ENCODE results near the gene KRTAP9-7. TPM values are rescaled to one million over a fixed set of nuclear protein-coding genes. Genes with fewer than 3 reads are reported as not detected.
"Not testable (repeated sequence)": the region's sequence is repeated elsewhere in the genome, so short reads cannot be mapped to it uniquely, and the experiment has no call there.

KRTAP9-7 gene
- total RNA-seq, 4 donors from 2014 or later = not detected

DNA sequence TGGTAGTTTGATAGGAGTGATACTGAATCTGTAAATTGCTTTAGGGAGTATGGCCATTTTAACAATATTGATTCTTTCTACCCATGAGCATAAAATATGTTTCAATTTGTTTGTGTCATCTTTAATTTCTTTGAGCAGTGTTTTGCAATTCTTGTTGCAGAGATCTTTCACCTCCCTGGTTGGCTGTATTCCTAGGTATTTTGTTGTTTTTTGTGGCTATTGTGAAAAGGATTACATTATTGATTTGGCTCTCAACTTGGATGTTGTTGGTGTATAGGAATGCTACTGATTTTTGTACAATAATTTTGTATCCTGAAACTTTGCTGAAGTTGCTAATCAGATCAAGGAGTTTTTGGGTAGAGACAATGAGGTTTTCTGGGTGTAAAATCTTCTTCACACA, 17.1 kb upstream of the KRTAP9-7 start:
- Histone ChIP-seq H3K36me3 (no peaks in the 10 kb centered on the region), H3K4me3 (no peak overlapping the region), H3K9me3 (no peaks in the 10 kb centered on the region), H3K27me3 (peaks cover 0 to 6% (median 0%) of the 10 kb centered on the region in 4 donors), H3K27ac (replicated peaks in 1 of 4) (no peak overlapping the region), H3K4me1 (no peaks in the 10 kb centered on the region)
- DNase-seq (ENCODE audit: extremely low spot score) = no peak
- no peak for TF ChIP-seq CTCF (IDR thresholded peaks at IDR 0.05)
- TF ChIP-seq POLR2AphosphoS5 (IDR thresholded peaks at IDR 0.05) = no peak
- no peak for TF ChIP-seq EP300 (IDR thresholded peaks at IDR 0.05)
- no peak for TF ChIP-seq POLR2A (IDR thresholded peaks at IDR 0.05; ENCODE audit: low read depth)
- intact Hi-C loops (cut with DNase I) = no loop called here

GRCh38 chr17:41263212-41263611, 12.3 kb upstream of the KRTAP9-7 start:
- WGBS = 96% methylated on average over 2 of the region's 2 CpGs

DNA sequence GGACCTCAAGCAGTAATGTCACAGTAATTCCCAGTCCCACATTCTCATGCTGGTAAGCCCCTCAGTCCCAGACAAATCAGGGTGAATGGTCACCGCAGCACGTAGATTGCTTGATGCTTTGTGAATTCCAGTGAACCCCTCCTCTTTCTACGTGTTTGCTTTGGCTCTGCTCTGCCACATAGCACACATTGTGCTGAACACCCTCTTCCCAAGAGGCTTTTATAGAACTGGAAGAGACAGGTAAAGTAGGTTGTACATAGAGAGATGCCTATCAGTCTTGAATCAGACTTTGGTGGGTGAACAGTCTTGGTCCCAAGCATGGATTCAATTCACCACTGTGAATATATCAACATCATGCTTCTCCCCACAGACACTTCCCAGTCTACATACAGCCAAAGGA, 10.9 kb upstream of the KRTAP9-7 start:
- Histone ChIP-seq H3K9me3 (no peaks in the 10 kb centered on the region), H3K36me3 (no peaks in the 10 kb centered on the region), H3K4me3 (no peak overlapping the region), H3K27me3 (peaks cover 0 to 6% (median 0%) of the 10 kb centered on the region in 4 donors), H3K27ac (replicated peaks in 1 of 4) (no peak overlapping the region), H3K4me1 (no peaks in the 10 kb centered on the region)
- WGBS = 100% methylated on average over 3 of the region's 3 CpGs
- intact Hi-C loops (cut with DNase I) = no loop called here
- DNase-seq (ENCODE audit: extremely low spot score) = no peak
- TF ChIP-seq CTCF (IDR thresholded peaks at IDR 0.05) (no peak), EP300 (IDR thresholded peaks at IDR 0.05) (no peak), POLR2A (IDR thresholded peaks at IDR 0.05; ENCODE audit: low read depth) (no peak), POLR2AphosphoS5 (IDR thresholded peaks at IDR 0.05) (no peak)

More at GRCh38 chr17:41263212-41263611, 12.3 kb upstream of the KRTAP9-7 start:
- Histone ChIP-seq H3K36me3 (no peaks in the 10 kb centered on the region), H3K27ac (replicated peaks in 1 of 4) (no peak overlapping the region), H3K4me1 (no peaks in the 10 kb centered on the region), H3K27me3 (peaks cover 0 to 6% (median 0%) of the 10 kb centered on the region in 4 donors), H3K9me3 (no peaks in the 10 kb centered on the region), H3K4me3 (no peak overlapping the region)
- intact Hi-C loops (cut with DNase I) = no loop called here
- no peak for DNase-seq (ENCODE audit: extremely low spot score)
- TF ChIP-seq POLR2A (IDR thresholded peaks at IDR 0.05; ENCODE audit: low read depth) = no peak
- TF ChIP-seq EP300 (IDR thresholded peaks at IDR 0.05) = no peak
- no peak for TF ChIP-seq POLR2AphosphoS5 (IDR thresholded peaks at IDR 0.05)
- no peak for TF ChIP-seq CTCF (IDR thresholded peaks at IDR 0.05)

DNA sequence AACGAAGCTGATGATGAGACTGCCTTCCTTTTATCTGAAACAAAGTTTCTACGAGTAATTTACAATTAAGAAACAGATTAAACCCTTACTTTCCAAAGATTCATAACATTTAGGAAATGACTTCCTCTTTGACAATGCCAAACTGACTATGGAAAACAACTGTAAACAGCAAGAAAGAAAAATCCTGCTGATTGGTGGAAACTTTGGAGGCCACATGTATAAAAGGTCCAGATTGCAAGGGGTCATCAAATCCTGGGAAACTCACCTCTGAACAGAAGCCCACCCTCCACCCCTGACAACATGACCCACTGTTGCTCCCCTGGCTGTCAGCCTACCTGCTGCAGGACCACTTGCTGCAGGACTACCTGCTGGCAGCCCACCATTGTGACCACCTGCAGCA, 10.4 kb upstream of the KRTAP9-7 start, which contains the start of gene KRTAP9-6:
KRTAP9-6 (plus strand) TSS at position 301 of the 400 bp plus-strand sequence; CDS start at position 301, 0 bp downstream.
- 33% methylated on average over 2 of the region's 2 CpGs for WGBS
- intact Hi-C loops (cut with DNase I) = no loop called here
- Histone ChIP-seq H3K27ac (replicated peaks in 1 of 4) (no peak within 1 kb of the TSS), H3K36me3 (no peaks in the 10 kb centered on the region), H3K4me3 (no peak within 1 kb of the TSS), H3K4me1 (no peaks in the 10 kb centered on the region), H3K27me3 (peaks cover 0 to 6% (median 0%) of the 10 kb centered on the region in 4 donors), H3K9me3 (no peaks in the 10 kb centered on the region)
- DNase-seq (ENCODE audit: extremely low spot score) = no peak
- TF ChIP-seq POLR2A (IDR thresholded peaks at IDR 0.05; ENCODE audit: low read depth) (no peak), EP300 (IDR thresholded peaks at IDR 0.05) (no peak), CTCF (IDR thresholded peaks at IDR 0.05) (no peak), POLR2AphosphoS5 (IDR thresholded peaks at IDR 0.05) (no peak)

DNA sequence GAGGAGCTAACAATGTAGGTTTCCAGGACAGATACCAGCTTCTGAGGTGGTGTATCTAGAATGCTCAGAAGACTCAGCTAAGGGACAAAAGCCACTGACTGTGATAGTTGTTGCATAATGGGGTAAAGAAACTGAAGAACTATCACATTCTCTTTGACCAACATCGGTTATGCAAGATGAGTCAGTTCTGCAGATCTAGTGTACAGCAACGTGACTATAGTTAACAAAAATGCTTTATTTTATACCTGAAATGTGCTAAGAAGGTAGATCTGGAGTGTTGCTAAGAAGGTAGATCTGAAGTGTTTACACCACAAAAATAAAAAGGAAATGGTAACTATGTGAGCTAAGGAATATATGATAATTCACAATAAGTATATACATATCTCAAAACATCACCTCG, 7.8 kb upstream of the KRTAP9-7 start:
- 72% methylated on average over 3 of the region's 3 CpGs for WGBS
- H3K4me3 ChIP-seq = no peak overlapping the region
- no peak for DNase-seq (ENCODE audit: extremely low spot score)
- no peaks in the 10 kb centered on the region for H3K36me3 ChIP-seq
- no peaks in the 10 kb centered on the region for H3K4me1 ChIP-seq
- peaks cover 0 to 6% (median 0%) of the 10 kb centered on the region in 4 donors for H3K27me3 ChIP-seq
- intact Hi-C loops (cut with DNase I) = no loop called here
- TF ChIP-seq EP300 (IDR thresholded peaks at IDR 0.05) (no peak), POLR2A (IDR thresholded peaks at IDR 0.05; ENCODE audit: low read depth) (no peak), CTCF (IDR thresholded peaks at IDR 0.05) (no peak), POLR2AphosphoS5 (IDR thresholded peaks at IDR 0.05) (no peak)
- H3K9me3 ChIP-seq = no peaks in the 10 kb centered on the region
- no peak overlapping the region for H3K27ac ChIP-seq (replicated peaks in 1 of 4)

- H3K4me3 ChIP-seq; H3K27ac ChIP-seq (replicated peaks in 1 of 4); H3K4me1 ChIP-seq; H3K27me3 ChIP-seq; H3K36me3 ChIP-seq; intact Hi-C loops (cut with DNase I); DNase-seq (ENCODE audit: extremely low spot score); H3K9me3 ChIP-seq: not testable (repeated sequence)
- WGBS = no CpG with 5 or more reads among the region's 1 CpG
Observed at GRCh38 chr17:41271323-41271722, 4.2 kb upstream of the KRTAP9-7 start.

Data from esophagus muscularis mucosa (tissue), 4 donors.